Sigmoid colon (tissue), 7 donors: ENCODE results near the gene VAC14. TPM values are rescaled to one million over a fixed set of nuclear protein-coding genes. Genes with fewer than 3 reads are reported as not detected.

Experiments
- DNase-seq: peaks from one replicate; pipeline ENCODE4 v3.0.0-alpha.2; 2019
- H3K27ac ChIP-seq, 4 donors: fragments of 200-600 bp; sonication (generic); one replicate each; pipeline ENCODE4 v1.5.1; 2016 to 2019; ENCODE audit warnings: mild to moderate bottlenecking in 1 of 4
- H3K27me3 ChIP-seq, 3 donors: fragments of 200-600 bp; sonication (generic); one replicate each; pipeline ENCODE4 v1.5.1; 2019; ENCODE audit warnings: mild to moderate bottlenecking in 1 of 3
- H3K36me3 ChIP-seq, 4 donors: fragments of 200-600 bp; sonication (generic); one replicate each; pipeline ENCODE4 v1.5.1; 2016 to 2019
- H3K4me1 ChIP-seq, 4 donors: fragments of 200-600 bp; sonication (generic); one replicate each; pipeline ENCODE4 v1.5.1; 2017 to 2019
- H3K4me3 ChIP-seq, 4 donors: fragments of 200-600 bp; sonication (generic); one replicate each; pipeline ENCODE4 v1.5.1; 2017 to 2019; ENCODE audit warnings: mild to moderate bottlenecking in 2 of 4, moderate library complexity in 1 of 4
- H3K9me3 ChIP-seq, 4 donors: fragments of 200-600 bp in 3 of 4; sonication (generic) in 3 of 4; one replicate each; pipeline versions ENCODE4 v1.5.1 to v1.6.1; 2013 to 2019
- CTCF ChIP-seq, 4 experiments: fragments of 450-650 bp in 3 of 4; fragments of 200-600 bp in 1 of 4; IDR thresholded peaks; one replicate each; pipeline ENCODE4 v1.5.1; 2016 to 2019; ENCODE audit warnings: antibody characterized with exemption in 4 of 4, mild to moderate bottlenecking in 3 of 4, moderate library complexity in 2 of 4
- EP300 ChIP-seq, 4 donors: sonication (generic); formaldehyde crosslinking; IDR thresholded peaks; one replicate each; pipeline ENCODE4 v1.6.1; 2017; ENCODE audit warnings: antibody characterized with exemption in 4 of 4
- POLR2A ChIP-seq, 2 donors: fragments of 450-650 bp; IDR thresholded peaks; one replicate each; pipeline ENCODE4 v1.6.1; 2016; ENCODE audit warnings: antibody characterized with exemption in 2 of 2, mild to moderate bottlenecking in 2 of 2, moderate library complexity in 2 of 2
- POLR2AphosphoS5 ChIP-seq, 4 donors: sonication (generic); formaldehyde crosslinking; IDR thresholded peaks; one replicate each; pipeline ENCODE4 v1.6.1; 2017; ENCODE audit warnings: antibody characterized with exemption in 4 of 4
- WGBS, 2 donors: extraction: QIAGEN DNeasy Blood & Tissue Kit; methylation state at CpG; one replicate each; pipeline ENCODE4 v1.1.7; 2013; 5-methylcytosine and 5-hydroxymethylcytosine counted together
- intact Hi-C: fragments of 100-400 bp; cut with DNase I; formaldehyde crosslinking; loops from one replicate; pipeline ENCODE4 v1.15.1; 2023
- polyA plus RNA-seq, 3 donors: library from polyadenylated mRNA; stranded (reverse); fragments of 200-250 nt; gene quantifications; one replicate each; pipeline ENCODE4 v1.2.3, GENCODE V29; 2013
- total RNA-seq, 4 donors: library from RNA; depleted of rRNA; stranded (reverse); fragments of >200 nt; gene quantifications; one replicate each; pipeline ENCODE4 v1.1.0, GENCODE V29; 2016
- donor health status: healthy with polysubstance abuse.
- donor health status: Bipolar disorder and iron deficiency.
- donor health status: healthy.

The VAC14 gene
- total and polyA plus RNA-seq, 7 donors: 16.8 to 36.2 (median 22.1) TPM

- Histone ChIP-seq H3K9me3 (no peaks in the 10 kb centered on the region), H3K4me3 (no peak overlapping the region), H3K36me3 (peaks cover 25 to 64% (median 43%) of the 10 kb centered on the region in 4 donors), H3K27me3 (no peaks in the 10 kb centered on the region), H3K4me1 (peaks cover 0 to 24% (median 23%) of the 10 kb centered on the region in 4 donors), H3K27ac (no peak overlapping the region)
- DNase-seq: no peak
- intact Hi-C loops: no loop called here
- 97% methylated on average over 10 of the region's 10 CpGs for WGBS, 2 donors
- no peak for TF ChIP-seq EP300 (IDR thresholded peaks at IDR 0.05)
- TF ChIP-seq POLR2A (IDR thresholded peaks at IDR 0.05): no peak
- no peak for TF ChIP-seq CTCF (IDR thresholded peaks at IDR 0.05)
- no peak for TF ChIP-seq POLR2AphosphoS5 (IDR thresholded peaks at IDR 0.05)
These were observed 20.4 kb downstream of the VAC14 start for GRCh38 chr16:70780546-70780945.

- Histone ChIP-seq H3K4me3 (no peak overlapping the region), H3K36me3 (peaks cover 17 to 52% (median 38%) of the 10 kb centered on the region in 4 donors)
These were observed 21.6 kb downstream of the VAC14 start for GRCh38 chr16:70779361-70779760.

GRCh38 chr16:70778901-70779309 is 22.1 kb downstream of the VAC14 start:
- DNase-seq: peak; percentile 85
- TF ChIP-seq CTCF (IDR thresholded peaks at IDR 0.05): no peak
- peak in 3 of 4 donors; percentile 19 to 29 (median 28) for TF ChIP-seq POLR2AphosphoS5 (IDR thresholded peaks at IDR 0.05)
- Histone ChIP-seq H3K4me3 (no peak overlapping the region), H3K36me3 (peaks cover 15 to 50% (median 33%) of the 10 kb centered on the region in 4 donors), H3K27me3 (no peaks in the 10 kb centered on the region), H3K4me1 (peaks cover 0 to 24% (median 23%) of the 10 kb centered on the region in 4 donors), H3K9me3 (no peaks in the 10 kb centered on the region), H3K27ac (peak overlapping the region; percentile 49 to 69 (median 58))
- WGBS, 2 donors: 75 to 83% methylated on average over 8 of the region's 8 CpGs
- intact Hi-C loops: loop anchor here (10.0 kb wide), 1 partner anchor 254 kb away; the partner anchor contains the start of genes COG4 and SF3B3

More at GRCh38 chr16:70779361-70779760, 21.6 kb downstream of the VAC14 start:
- Histone ChIP-seq H3K4me1 (peaks cover 0 to 24% (median 23%) of the 10 kb centered on the region in 4 donors), H3K27ac (peak overlapping the region; percentile 49 to 69 (median 58)), H3K9me3 (no peaks in the 10 kb centered on the region), H3K27me3 (no peaks in the 10 kb centered on the region)
- 87 to 88% methylated on average over 1 of the region's 1 CpG for WGBS, 2 donors
- intact Hi-C loops: loop anchor here (10.0 kb wide), 1 partner anchor 255 kb away; the partner anchor contains the start of genes COG4 and SF3B3
- no peak for TF ChIP-seq POLR2AphosphoS5 (IDR thresholded peaks at IDR 0.05)
- no peak for DNase-seq

GRCh38 chr16:70777973-70778406 is 23.0 kb downstream of the VAC14 start:
- peaks cover 6 to 43% (median 25%) of the 10 kb centered on the region in 4 donors for H3K36me3 ChIP-seq
- WGBS, 2 donors: 87 to 90% methylated on average over 8 of the region's 8 CpGs

More at GRCh38 chr16:70777973-70778406, 23.0 kb downstream of the VAC14 start:
- H3K27me3 ChIP-seq: no peaks in the 10 kb centered on the region
- no peak for DNase-seq
- peaks cover 0 to 24% (median 23%) of the 10 kb centered on the region in 4 donors for H3K4me1 ChIP-seq
- intact Hi-C loops: loop anchor here (10.0 kb wide), 1 partner anchor 253 kb away; the partner anchor contains the start of genes COG4 and SF3B3
- H3K4me3 ChIP-seq: no peak overlapping the region
- peak in 2 of 4 donors; percentile 7 to 23 for TF ChIP-seq POLR2AphosphoS5 (IDR thresholded peaks at IDR 0.05)
- TF ChIP-seq POLR2A (IDR thresholded peaks at IDR 0.05): no peak
- no peak for TF ChIP-seq EP300 (IDR thresholded peaks at IDR 0.05)
- no peak for TF ChIP-seq CTCF (IDR thresholded peaks at IDR 0.05)
- H3K27ac ChIP-seq: peak overlapping the region in 3 of 4 donors; percentile 56 to 69 (median 60)
- H3K9me3 ChIP-seq: no peaks in the 10 kb centered on the region
